ENCODE data around the gene YLPM1.
"Not testable (repeated sequence)": the region's sequence is repeated elsewhere in the genome, so short reads cannot be mapped to it uniquely, and the experiment has no call there.

Gene YLPM1, protein sequence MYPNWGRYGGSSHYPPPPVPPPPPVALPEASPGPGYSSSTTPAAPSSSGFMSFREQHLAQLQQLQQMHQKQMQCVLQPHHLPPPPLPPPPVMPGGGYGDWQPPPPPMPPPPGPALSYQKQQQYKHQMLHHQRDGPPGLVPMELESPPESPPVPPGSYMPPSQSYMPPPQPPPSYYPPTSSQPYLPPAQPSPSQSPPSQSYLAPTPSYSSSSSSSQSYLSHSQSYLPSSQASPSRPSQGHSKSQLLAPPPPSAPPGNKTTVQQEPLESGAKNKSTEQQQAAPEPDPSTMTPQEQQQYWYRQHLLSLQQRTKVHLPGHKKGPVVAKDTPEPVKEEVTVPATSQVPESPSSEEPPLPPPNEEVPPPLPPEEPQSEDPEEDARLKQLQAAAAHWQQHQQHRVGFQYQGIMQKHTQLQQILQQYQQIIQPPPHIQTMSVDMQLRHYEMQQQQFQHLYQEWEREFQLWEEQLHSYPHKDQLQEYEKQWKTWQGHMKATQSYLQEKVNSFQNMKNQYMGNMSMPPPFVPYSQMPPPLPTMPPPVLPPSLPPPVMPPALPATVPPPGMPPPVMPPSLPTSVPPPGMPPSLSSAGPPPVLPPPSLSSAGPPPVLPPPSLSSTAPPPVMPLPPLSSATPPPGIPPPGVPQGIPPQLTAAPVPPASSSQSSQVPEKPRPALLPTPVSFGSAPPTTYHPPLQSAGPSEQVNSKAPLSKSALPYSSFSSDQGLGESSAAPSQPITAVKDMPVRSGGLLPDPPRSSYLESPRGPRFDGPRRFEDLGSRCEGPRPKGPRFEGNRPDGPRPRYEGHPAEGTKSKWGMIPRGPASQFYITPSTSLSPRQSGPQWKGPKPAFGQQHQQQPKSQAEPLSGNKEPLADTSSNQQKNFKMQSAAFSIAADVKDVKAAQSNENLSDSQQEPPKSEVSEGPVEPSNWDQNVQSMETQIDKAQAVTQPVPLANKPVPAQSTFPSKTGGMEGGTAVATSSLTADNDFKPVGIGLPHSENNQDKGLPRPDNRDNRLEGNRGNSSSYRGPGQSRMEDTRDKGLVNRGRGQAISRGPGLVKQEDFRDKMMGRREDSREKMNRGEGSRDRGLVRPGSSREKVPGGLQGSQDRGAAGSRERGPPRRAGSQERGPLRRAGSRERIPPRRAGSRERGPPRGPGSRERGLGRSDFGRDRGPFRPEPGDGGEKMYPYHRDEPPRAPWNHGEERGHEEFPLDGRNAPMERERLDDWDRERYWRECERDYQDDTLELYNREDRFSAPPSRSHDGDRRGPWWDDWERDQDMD (N-terminal part only)

DNA sequence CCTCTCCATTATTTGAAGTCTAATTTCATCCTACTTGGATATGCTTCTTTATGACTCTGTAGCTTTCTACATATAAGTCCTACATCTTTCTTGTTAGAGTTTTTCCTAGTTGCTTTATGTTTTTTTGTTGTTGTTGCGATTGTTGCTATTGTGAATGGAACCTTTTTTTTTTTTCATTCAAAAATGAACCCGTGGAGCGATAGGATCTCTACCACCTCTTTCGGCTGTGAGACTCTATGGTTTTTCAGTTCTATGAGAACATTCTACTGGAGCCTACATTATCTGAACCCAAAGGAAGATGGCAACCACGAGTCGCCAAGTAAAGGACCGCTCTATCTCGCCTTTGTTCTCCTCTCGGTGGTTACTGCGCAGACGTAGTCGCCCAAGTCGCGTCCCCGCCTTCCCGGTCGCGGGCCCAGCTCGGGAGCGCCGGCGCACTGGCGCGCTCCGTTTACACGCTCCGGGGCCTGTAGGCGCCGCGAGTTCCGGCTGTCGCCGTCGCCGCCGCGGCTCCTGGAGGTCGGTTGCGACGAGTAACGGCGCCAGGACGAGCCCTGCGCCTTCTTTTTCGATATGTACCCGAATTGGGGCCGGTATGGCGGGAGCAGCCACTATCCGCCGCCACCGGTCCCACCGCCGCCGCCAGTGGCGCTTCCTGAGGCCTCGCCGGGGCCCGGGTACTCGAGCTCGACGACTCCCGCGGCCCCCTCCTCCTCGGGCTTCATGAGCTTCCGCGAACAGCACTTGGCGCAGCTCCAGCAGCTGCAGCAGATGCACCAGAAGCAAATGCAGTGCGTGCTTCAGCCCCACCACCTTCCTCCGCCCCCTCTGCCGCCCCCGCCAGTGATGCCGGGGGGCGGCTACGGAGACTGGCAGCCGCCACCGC, at the start of gene YLPM1:
Gene YLPM1, plus strand, starts transcription at position 400 of the 886 bp plus-strand sequence. Its CDS starts 174 bp downstream, at position 574.
- peak; percentile 77 to 89 for DNase-seq (ENCODE audit: low read depth in 2 of 2)

DNA sequence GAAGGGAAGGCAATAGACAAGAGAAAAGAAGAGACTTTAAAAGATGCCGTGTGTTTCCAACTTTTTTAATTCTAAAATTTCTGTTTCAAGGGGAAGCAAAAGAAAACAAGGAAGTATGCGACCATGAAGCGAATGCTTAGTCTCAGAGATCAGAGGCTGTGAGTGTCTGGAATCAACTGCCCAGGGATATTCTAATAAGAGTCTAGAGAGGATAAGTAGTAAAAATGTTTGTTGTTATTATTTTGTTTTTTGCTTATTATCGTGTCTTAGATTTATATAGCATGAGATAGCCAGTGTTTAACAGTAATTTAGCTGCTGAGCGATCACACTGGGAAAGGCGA, 49.8 kb upstream of the YLPM1 start:
- DNase-seq (ENCODE audit: low read depth in 2 of 2), result no peak

DNA sequence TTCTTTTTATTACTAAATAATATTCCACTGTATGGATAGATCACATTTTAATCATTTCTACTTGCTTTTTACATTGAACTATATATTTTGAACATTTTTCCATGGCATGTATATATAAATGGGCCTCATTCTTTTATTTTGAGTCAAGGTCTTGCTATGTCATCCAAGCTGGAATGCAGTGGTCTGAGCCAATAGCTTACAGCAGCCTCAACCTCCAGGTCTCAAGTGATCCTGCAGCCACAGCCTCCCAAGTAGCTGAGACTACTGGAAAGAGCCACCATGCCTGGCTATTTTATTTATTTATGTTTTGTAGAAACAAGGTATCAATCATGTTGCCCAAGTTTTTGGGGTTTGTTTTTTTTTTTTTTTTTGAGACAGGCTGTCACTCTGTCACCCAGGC, 42.6 kb upstream of the YLPM1 start:
- no peak for DNase-seq (ENCODE audit: low read depth in 2 of 2)

DNA sequence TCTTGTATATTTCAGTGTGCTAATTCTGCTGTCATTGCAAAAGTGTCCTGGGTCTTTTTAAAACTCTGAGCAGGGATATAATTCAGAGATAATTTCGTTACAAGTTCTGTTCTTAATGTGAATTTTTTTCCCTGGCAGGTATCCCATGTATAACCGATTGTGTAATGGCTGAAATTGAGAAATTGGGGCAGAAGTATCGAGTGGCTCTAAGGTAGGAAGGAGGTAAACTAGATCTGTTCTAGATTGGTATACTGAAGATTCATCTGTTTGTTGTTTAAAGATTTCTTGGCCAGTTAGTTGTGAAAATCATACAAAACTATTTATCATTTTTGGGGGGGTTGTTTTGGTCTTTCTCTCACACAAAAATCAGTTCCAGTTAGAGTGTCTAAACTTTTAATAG, 40.0 kb upstream of the YLPM1 start:
- no peak for DNase-seq (ENCODE audit: low read depth in 2 of 2)

DNA sequence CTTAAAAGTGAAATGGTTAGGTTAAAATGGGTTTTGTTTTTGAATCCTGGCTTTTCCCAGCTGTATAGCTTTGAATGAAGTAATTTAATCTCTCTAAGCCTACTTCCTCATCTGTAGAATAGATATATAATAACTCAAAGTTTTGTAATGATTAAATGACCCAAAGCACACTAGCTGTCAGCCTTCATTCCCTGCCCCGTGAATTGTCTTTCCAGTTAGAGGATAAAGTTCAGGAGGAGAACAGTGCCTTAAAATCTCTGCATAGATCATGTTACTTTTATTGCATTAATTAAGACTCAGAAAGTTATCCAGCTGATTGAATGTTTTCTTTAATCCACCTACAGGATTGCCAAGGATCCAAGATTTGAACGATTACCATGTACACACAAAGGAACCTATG, 30.7 kb upstream of the YLPM1 start:
- no peak for DNase-seq (ENCODE audit: low read depth in 2 of 2)

DNA sequence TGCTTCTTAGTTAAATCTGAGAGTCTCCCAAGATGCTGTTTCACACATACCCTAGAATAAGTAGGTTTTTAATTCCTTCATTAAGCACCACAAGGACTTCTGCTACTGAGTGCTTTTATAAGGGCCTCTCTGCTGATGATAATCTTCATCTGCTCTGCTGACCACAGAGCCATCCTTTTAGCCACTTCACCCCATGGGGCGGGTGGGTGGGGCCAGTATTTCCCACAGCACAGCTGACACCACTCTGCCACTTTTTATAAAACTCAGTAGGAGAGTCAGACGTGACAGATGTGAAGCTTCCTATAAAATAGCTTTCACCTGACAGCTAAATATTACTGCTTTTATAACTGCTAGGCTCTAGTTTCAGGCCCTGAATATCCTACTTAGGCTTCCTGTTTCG, 29.9 kb upstream of the YLPM1 start:
- no peak for DNase-seq (ENCODE audit: low read depth in 2 of 2)

DNA sequence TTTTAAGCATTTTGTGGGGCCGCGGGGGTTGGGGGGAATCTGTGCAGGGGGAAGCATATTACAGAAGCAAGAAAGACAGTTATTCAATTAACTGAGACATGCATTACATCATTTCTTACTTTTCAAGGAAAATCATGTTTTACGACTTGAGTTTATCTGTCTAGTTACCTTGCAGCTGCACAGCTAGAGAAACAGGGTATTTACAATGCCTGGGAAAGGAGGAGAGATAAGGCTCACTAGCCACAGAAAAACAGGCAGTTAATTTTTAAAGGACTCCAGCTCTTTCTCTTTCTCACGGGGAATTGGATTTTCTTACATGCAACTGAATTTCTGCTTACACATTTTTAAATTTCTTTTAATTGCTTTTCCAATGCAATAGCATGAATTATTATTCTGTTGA, 28.0 kb upstream of the YLPM1 start:
- no peak for DNase-seq (ENCODE audit: low read depth in 2 of 2)

DNA sequence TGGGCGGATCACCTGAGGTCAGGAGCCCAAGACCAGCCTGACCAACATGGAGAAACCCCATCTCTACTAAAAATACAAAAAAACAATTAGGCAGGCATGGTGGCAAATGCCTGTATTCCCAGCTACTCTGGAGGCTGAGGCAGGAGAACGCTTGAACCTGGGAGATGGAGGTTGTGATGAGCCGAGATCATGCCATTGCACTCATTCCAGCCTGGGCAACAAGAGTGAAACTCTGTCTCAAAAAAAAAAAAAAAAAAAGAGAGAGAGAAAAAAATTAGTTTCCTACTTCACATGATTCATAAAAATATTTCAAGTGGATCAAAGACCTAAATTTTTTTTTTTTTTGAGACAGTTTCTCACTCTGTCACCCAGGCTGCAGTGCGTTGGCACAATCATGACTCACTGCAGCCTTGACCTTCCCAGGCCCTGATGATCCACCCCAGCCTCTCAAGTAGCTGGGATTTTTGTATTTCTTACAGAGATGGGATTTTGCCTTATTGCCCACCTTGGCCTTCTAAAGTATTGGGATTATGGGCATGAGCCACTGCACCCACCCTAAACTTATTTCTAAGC, 25.3 kb upstream of the YLPM1 start:
- no peak for DNase-seq (ENCODE audit: low read depth in 2 of 2)

DNA sequence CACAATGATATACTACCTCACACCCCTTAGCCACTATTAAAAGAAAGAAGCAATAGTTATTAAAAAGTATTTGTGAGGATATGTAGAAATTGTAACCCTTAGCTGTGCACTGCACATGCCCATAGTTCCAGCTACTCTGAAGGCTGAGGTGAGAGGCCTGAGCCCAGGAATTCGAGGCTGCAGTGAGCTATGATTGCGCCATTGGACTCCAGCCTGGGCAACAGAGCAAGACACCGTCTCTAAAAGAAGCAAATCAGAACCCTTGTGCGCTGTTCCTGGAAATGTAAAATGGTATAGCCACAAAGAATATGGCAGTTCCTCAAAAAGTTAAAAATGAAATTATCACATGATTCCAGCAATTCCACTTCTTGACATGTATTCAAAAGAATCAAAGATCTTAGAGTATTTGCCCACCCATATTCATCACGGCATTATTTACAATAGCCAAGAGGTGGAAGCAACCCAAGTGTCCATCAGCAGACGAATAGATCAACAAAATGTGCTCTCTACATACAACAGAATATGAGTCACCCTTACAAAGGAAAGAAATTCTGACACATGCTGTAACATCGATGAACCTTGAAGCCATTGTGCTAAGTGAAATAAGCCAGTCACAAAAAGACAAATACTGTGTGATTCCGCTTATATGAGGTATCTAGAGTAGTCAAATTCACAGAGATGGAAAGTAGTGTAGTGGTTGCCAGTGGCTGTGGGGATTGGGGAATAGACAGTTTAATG, 23.7 kb upstream of the YLPM1 start:
- no peak for DNase-seq (ENCODE audit: low read depth in 2 of 2)

DNA sequence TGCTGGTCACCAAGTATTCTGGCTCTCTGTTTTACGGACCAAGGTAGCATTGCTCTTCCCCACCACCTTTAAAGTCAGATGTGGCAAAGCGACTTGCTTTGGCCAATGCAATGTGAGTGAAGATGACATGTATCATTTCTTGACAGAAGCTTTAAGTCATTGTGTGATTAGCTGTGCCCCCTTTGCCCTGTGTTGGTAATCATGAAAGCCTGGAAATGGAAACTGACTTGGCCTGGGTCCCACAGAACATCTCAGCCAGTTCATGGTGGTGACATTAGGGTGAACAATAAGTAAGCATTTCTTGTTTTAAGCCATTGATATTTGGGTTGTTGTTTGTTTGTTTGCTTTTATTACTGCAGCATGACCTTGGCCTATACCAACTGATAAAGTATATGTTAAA, 15.9 kb upstream of the YLPM1 start:
- no peak for DNase-seq (ENCODE audit: low read depth in 2 of 2)

DNA sequence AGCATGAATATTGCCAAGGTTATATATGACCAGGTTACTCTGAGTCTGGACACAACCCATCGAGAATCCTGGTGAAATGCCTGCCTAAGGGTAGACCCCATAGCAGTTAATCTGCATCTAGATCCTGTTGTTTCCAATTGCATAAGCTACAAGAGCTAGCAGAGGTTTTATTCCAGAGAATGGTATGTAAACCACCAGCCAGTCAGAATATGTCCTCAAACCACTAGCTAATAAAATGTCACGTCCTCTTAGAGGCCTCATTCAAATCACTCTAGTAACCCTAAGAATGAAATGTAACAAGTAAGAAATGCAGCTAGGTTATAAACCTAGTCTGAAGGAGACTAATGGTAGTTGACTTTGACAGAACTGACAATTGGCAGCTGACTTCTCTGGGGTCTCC, 9.0 kb upstream of the YLPM1 start:
- no peak for DNase-seq (ENCODE audit: low read depth in 2 of 2)

DNA sequence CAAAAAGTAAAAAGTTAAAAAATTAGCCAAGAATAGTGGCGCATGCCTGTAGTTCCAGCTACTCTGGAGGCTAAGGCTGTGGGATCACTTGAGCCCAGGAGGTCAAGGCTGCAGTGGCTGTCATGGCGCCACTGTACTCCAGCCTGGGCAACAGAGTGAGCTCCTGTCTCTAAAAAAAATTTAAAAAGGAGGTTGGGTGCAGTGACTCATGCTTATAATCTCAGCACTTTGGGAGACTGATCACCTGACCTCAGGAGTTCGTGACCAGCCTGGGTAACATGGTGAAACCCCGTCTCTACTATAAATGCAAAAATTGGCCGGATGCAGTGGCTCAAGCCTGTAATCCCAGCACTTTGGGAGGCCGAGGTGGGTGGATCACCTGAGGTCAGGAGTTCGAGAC, 8.2 kb upstream of the YLPM1 start:
- DNase-seq (ENCODE audit: low read depth in 2 of 2), result no peak

DNA sequence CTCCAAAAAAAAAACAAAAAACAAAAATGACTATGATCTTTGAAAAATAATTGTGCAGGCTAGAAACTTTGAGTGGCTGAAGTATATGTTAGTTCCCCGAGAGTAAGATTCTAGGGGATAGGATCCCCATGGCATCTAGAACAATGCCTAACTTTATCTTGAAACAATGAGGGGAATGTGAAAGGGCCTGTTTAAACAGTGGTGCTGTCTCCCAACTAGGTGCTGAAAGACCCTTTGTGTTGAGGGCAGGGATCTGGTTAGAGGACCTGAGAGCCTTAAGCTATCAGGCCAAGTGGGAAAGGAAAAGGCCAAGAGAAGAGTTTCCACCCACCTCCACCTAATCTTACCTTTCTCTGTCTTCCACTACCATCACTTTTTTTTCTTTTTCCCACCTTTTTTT, 6.8 kb upstream of the YLPM1 start:
- DNase-seq (ENCODE audit: low read depth in 2 of 2), result no peak

DNA sequence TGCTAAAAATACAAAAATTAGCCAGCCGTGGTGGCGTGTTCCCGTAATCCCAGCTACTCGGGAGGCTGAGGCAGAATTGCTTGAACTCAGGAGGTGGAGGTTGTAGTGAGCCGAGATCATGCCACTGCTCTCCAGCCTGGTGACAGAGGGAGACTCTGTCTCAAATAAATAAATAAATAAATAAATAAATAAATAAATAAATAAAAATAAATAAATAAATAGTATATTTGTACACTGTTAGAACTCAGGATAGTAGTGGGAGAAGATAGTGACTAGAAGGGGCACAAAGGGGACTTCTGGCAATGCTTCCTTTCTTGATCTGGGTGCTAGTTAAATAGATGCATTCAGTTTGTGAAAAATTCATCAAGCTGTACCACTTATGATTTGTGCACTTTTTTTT, 4.6 kb upstream of the YLPM1 start:
- not testable (repeated sequence) for DNase-seq (ENCODE audit: low read depth in 2 of 2)

DNA sequence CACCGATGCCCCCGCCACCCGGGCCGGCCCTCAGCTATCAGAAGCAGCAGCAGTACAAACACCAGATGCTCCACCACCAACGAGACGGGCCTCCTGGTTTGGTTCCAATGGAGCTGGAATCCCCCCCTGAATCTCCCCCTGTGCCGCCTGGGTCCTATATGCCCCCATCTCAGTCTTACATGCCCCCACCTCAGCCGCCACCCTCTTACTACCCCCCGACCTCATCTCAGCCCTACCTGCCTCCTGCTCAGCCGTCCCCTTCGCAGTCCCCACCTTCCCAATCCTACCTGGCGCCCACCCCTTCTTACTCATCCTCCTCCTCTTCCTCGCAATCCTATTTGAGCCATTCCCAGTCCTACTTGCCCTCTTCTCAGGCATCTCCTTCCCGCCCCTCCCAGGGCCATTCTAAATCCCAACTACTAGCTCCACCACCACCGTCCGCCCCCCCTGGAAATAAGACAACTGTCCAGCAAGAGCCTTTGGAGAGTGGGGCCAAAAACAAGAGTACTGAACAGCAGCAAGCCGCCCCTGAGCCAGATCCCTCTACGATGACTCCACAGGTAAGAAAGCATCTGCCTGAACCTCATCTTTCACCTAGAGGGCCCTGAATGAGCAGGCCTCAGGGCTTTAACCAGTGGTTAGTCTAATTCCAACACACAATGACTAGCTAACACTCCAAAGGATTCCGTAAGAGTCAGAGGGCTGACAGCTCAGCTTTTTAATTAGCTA, 851 bp downstream of the YLPM1 start:
- DNase-seq (ENCODE audit: low read depth in 2 of 2), result no peak

DNA sequence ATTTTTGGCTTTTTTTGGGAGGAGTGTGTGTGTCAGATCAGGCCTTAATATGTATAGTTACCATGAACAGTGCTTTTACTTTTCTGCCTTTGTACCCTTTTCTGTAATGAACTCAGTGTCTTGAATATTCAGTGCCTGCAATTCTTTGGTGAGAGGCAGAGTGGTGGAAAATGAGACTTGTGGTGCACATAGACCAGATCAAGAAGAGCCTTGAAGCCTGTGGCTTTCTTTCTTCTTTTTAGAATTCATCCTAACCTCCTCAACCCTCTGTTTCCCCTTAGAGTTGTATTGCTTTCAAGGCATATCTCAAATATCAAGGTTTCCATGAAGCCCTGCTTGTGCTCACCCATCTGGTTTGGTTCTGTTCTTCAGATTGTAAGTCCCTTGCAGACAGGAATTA, 2.6 kb downstream of the YLPM1 start:
- no peak for DNase-seq (ENCODE audit: low read depth in 2 of 2)

DNA sequence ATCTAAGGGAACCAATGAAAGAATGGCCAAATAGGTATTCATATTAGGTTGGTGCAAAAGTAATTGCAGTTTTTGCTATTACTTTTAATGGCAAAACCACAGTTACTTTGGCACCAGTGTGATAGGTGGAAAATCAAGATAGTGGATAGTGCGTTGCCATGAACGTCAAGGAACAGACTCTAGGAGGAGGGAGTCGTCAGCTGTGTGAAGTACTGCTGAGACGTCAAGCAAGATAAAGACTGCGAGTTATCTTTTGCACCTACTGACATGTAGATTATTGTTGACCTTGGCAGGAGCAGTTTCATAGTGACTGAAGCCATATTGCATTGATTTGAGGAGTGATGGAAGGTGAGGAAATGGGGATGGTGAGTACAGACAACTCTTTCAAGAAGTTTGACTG, 8.3 kb downstream of the YLPM1 start:
- no peak for DNase-seq (ENCODE audit: low read depth in 2 of 2)

DNA sequence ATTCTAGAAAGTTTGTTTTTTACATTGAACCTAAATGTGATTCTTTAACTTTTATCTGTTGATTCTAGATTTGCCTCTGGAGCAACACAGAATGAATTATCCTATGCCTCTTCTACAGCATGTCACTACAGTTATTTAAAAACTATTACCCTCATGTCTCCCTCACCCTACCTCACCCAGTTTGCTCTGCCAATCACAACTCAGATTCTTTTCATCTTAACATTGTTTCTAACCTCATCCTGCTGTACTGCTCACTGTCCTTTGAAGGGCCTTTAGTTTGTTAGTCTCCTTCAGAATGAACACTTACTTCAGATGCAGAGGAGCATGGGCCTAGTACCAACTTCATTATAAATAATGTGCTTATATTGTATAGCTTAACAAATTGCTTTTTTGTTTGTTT, 21.5 kb downstream of the YLPM1 start:
- no peak for DNase-seq (ENCODE audit: low read depth in 2 of 2)

DNA sequence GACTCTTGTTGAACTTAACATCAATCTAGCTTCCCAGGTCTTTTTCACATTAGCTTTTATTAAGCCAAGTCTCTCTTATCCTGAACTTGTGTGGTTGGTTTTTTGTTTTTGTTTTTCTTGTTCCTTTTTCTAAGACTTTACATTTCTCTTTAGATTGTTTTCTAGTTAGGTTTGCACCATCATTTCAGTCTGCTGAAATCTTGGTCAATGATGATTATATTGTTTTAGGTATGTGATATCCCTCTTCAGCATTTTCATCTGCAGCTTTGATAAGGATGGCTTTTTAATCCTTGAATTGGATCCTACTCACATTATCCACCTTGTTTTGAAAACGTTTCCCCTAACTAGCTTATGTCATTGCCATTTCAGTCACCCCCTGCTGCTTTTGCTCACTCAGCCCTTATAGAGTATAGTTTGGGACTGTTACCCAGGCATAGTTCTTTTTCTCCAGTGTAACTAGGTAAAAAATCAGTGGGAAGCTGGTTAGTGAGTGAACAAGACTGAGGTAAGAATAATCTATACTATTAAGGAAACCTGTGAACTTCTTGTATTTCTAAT, 22.0 kb downstream of the YLPM1 start:
- no peak for DNase-seq (ENCODE audit: low read depth in 2 of 2)
